SHP77 (cell line): Measurements from ENCODE around the gene SVOP.
"Not testable (repeated sequence)": the region's sequence is repeated elsewhere in the genome, so short reads cannot be mapped to it uniquely, and the experiment has no call there.

Experiments used
- DNase-seq, 2 experiments: peaks; one replicate each; lab custom pipeline; 2025; lab: John Stamatoyannopoulos, UW

SVOP gene

GRCh38 chr12:108888031-108888430, 132.8 kb downstream of the SVOP start:
- DNase-seq, result no peak

- DNase-seq, result no peak
Observed at GRCh38 chr12:108886873-108887629, 133.8 kb downstream of the SVOP start.

GRCh38 chr12:108884116-108885012, 136.5 kb downstream of the SVOP start:
- DNase-seq, result peak; percentile 23 to 48

GRCh38 chr12:108881953-108882352, 138.9 kb downstream of the SVOP start:
- DNase-seq, result no peak

- no peak for DNase-seq
Observed at GRCh38 chr12:108879615-108880254, 141.1 kb downstream of the SVOP start, which contains the start of gene DAO. Gene DAO, plus strand, starts transcription at chr12:108880092. Its CDS starts 4,915 bp downstream, at chr12:108885007.

- DNase-seq, result no peak
Observed at GRCh38 chr12:108876550-108876949, 144.3 kb downstream of the SVOP start.

- no peak for DNase-seq
Observed at GRCh38 chr12:108875682-108876361, 145.0 kb downstream of the SVOP start.

GRCh38 chr12:108875280-108875679, 145.6 kb downstream of the SVOP start:
- no peak for DNase-seq

- DNase-seq, result no peak
Observed at GRCh38 chr12:108868781-108869180, 152.1 kb downstream of the SVOP start.

GRCh38 chr12:108866083-108866482, 154.8 kb downstream of the SVOP start:
- not testable (repeated sequence) for DNase-seq

GRCh38 chr12:108865169-108865568, 155.7 kb downstream of the SVOP start:
- no peak for DNase-seq

GRCh38 chr12:108862588-108862959, 158.3 kb downstream of the SVOP start:
- no peak for DNase-seq

- DNase-seq, result no peak
Observed at GRCh38 chr12:108861878-108862587, 158.8 kb downstream of the SVOP start.

- no peak for DNase-seq
Observed at GRCh38 chr12:108860443-108860842, 160.4 kb downstream of the SVOP start.

GRCh38 chr12:108859923-108860291, 161.0 kb downstream of the SVOP start:
- no peak for DNase-seq

GRCh38 chr12:108859141-108859922, 161.5 kb downstream of the SVOP start:
- DNase-seq, result not testable (repeated sequence)

- no peak for DNase-seq
Observed at GRCh38 chr12:108858311-108859074, 162.4 kb downstream of the SVOP start.
